AG04450 (cell line): ENCODE data around the gene LRRC49. TPM values are rescaled to one million over a fixed set of nuclear protein-coding genes. Genes with fewer than 3 reads are reported as not detected.

Experiments
- CTCF ChIA-PET: fragments of 300-600, 350-600 bp; formaldehyde crosslinking; extraction: SDS; loops from one replicate; lab custom pipeline; 2022; ENCODE audit warnings: antibody characterized with exemption, inconsistent platforms; lab: Charles Lee
- POLR2A ChIA-PET: fragments of 350-600 bp; formaldehyde crosslinking; extraction: SDS; loops from one replicate; lab custom pipeline; 2021; ENCODE audit warnings: antibody characterized with exemption, inconsistent platforms; lab: Yijun Ruan, JAX
- DNase-seq: peaks from one replicate; pipeline ENCODE4 v3.0.0-alpha.2; 2011; ENCODE audit warnings: low read depth, low spot score
- H3K27ac ChIP-seq: one replicate; pipeline ENCODE4 v1.5.1; 2012; ENCODE audit warnings: low read depth, low read length, control low read depth
- H3K27me3 ChIP-seq: one replicate; pipeline ENCODE4 v1.6.0; 2012; ENCODE audit warnings: low read length; ENCODE audit not compliant: control insufficient read depth, insufficient read depth
- H3K4me3 ChIP-seq: 2 replicates; pipeline ENCODE4 v1.5.1; 2011; ENCODE audit warnings: mild to moderate bottlenecking, low read depth, low read length, control low read depth
- H3K9me3 ChIP-seq: 2 replicates; pipeline ENCODE4 v1.5.1; 2012; ENCODE audit warnings: low read length; ENCODE audit not compliant: control insufficient read depth, insufficient read depth
- polyA minus RNA-seq: library from RNA; depleted of rRNA, polyadenylated mRNA; stranded (reverse); fragments of >200 nt; gene quantifications from 2 replicates; pipeline ENCODE4 v1.2.3, GENCODE V29; 2011; rRNA and poly(A)+ RNA removed
- polyA plus RNA-seq: library from polyadenylated mRNA; depleted of rRNA; stranded (reverse); fragments of >200 nt; gene quantifications from 2 replicates; pipeline ENCODE4 v1.2.3, GENCODE V29; 2011; rRNA removed
- TF ChIP-seq, protein P1 (sequence below): IDR thresholded peaks from 2 replicates; pipeline ENCODE4 v1.5.1; 2011; ENCODE audit warnings: low read depth, low read length, control low read depth, inconsistent platforms

LRRC49 gene, protein sequence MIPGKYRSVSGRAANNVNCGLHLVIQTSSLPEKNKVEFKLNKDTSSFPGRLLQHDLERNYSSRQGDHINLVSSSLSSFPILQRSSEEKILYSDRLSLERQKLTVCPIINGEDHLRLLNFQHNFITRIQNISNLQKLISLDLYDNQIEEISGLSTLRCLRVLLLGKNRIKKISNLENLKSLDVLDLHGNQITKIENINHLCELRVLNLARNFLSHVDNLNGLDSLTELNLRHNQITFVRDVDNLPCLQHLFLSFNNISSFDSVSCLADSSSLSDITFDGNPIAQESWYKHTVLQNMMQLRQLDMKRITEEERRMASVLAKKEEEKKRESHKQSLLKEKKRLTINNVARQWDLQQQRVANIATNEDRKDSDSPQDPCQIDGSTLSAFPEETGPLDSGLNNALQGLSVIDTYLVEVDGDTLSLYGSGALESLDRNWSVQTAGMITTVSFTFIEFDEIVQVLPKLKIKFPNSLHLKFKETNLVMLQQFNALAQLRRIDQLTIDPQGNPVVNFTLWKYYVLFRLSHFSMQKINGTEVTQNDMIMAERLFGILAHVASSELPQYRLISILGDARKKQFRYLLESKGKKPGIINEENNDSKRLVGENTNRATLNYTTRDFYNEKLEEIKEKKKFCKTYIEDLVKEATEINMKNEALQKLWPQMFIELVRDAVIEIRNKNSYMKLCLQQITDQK
- polyA plus RNA-seq = 22.9 and 25.0 TPM in 2 replicates
- 24.1 and 30.2 TPM in 2 replicates for polyA minus RNA-seq

DNA sequence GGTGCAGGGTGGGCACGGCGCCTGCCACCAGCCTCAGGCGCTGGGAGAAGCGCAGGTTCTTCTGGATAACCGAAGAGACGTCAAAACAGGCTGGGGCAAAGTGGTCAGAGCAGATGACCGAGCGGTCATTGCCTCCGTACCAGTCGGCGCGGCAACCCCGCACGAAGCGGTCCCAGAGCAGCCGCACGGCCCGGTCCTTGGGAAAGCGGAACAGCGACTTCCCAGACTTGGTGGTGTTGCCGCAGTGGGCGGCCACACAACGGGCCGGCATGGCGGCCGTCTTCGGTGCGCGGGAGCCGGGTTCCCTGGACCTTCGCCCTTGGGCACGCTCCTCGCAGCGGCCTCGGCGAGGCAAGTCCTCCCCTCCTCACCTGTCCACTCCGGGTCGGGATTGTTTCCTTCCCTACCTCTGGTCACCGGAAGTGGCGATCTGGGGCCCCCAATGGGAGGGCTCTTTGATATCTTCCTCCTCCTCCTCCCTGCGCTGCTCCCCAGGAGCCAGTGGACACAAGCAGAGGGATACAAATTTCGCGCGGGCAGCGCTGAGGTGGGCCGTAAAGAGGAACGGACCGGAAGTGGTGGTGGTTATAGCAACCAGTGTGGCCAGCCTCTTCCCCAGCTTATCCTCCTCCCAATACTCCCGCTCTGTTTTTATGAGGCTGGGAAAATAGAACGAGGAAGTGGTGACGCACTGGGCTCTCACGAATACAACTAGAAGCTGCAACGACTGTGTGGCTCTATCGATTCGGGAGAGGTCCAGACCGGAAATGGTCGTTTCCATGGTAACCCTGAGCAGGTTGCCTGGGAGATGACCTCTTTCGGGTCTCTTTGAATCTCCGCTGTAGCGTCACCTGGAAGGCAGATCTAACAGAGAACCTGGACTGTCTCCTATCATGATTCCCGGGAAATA, at the start of gene LRRC49, which contains the start of gene THAP10:
Gene LRRC49 (plus strand): TSS at position 825 of the 910 bp plus-strand sequence. CDS start 69 bp downstream, at position 894.
Gene THAP10 (minus strand): TSS at position 432 of the 910 bp plus-strand sequence. CDS start 161 bp downstream, at position 271.
- Histone ChIP-seq H3K4me3 (peak within 1 kb of the TSS; percentile 82), H3K27me3 (no peaks in the 10 kb centered on the region), H3K27ac (peak within 1 kb of the TSS; percentile 89), H3K9me3 (no peaks in the 10 kb centered on the region; the same call in 1 of the 2 replicates)
- TF ChIP-seq, protein P1, sequence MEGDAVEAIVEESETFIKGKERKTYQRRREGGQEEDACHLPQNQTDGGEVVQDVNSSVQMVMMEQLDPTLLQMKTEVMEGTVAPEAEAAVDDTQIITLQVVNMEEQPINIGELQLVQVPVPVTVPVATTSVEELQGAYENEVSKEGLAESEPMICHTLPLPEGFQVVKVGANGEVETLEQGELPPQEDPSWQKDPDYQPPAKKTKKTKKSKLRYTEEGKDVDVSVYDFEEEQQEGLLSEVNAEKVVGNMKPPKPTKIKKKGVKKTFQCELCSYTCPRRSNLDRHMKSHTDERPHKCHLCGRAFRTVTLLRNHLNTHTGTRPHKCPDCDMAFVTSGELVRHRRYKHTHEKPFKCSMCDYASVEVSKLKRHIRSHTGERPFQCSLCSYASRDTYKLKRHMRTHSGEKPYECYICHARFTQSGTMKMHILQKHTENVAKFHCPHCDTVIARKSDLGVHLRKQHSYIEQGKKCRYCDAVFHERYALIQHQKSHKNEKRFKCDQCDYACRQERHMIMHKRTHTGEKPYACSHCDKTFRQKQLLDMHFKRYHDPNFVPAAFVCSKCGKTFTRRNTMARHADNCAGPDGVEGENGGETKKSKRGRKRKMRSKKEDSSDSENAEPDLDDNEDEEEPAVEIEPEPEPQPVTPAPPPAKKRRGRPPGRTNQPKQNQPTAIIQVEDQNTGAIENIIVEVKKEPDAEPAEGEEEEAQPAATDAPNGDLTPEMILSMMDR = no peak
- ChIA-PET POLR2A (interaction anchor here (0.8 to 1.5 kb wide), 2 partner anchors 35 to 39 kb away, joined by 3 to 5 read pairs; partner anchors contain the start of gene LARP6), CTCF (interaction anchor here (0.6 to 2.2 kb wide), 9 partner anchors 11 to 909 kb away, joined by 3 to 10 read pairs (median 4); partner anchors contain the start of gene UACA)
- peak; percentile 89 for DNase-seq

DNA sequence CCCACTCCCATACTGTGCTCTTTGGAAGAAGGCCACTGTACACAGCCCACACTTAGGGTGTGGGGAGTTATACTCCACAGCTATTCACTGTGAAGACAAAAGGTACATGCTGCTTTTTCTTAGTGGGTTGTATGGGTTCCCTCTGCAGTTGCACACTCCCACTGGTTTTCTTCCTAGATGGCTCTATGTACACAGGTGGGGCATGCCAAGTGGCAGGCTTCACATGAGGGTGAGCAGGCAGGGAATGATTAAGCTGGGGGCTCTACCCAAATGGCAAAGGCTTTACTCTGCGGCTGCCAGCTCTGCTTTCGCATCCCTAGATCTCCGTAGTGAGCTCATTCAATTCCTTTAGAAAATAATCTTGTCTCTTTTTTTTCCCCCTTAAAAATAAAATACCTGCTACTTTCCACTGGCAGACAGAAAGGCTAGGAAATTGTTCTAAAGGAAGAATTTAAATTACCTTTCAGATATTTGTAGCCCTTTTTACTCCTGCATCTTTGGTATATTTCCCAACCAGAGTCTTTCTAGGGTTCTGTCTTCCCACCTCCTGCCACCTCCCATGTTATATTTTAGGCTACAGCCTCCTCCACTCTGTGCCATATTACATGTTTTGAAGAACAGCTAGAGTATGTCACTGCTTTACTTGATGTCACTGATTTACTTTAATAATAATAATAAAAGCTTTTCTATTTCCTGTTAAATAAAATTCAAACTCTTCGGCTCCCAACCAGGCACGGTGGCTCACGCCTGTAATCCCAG, 46.8 kb upstream of the LRRC49 start:
- no peak for DNase-seq
- no peak overlapping the region for H3K4me3 ChIP-seq
- TF ChIP-seq, protein P1 = no peak
- ChIA-PET CTCF (interaction anchor here (0.9 to 1.5 kb wide), 3 partner anchors 29 to 34 kb away, joined by 3 to 6 read pairs (median 4); no protein-coding TSS in a partner anchor), POLR2A (no interaction called here)
- H3K27ac ChIP-seq = no peak overlapping the region
- no peaks in the 10 kb centered on the region for H3K27me3 ChIP-seq
- H3K9me3 ChIP-seq = peaks cover 4% of the 10 kb centered on the region; the same call in 1 of the 2 replicates

DNA sequence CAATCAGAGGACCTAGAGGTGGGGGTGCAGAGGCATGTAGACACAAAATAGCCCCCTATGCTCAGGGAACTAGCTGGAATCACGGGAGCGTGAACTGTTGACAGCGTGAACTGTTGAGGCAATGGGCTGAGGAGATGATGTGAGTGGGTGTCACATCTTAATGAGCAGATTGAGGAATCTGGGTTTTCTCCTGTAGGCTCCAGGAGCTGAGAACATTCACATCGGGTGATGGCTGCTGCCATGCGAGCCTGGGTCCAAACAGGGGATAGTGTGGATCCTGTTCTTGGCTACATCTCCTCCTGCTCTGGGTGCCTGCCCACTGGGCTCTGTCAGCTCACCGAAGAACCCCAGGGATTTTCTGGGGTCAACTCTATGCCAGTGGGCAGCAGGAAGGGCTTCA, 40.7 kb upstream of the LRRC49 start:
- POLR2A ChIA-PET = interaction anchor here (1.0 to 1.4 kb wide), 4 partner anchors 11 to 27 kb away, joined by 3 to 7 read pairs (median 4); no protein-coding TSS in a partner anchor

More for the DNA sequence above, 40.7 kb upstream of the LRRC49 start:
- Histone ChIP-seq H3K9me3 (no peaks in the 10 kb centered on the region), H3K4me3 (peak overlapping the region; percentile 98), H3K27me3 (no peaks in the 10 kb centered on the region), H3K27ac (peak overlapping the region; percentile 94)
- no peak for DNase-seq
- TF ChIP-seq, protein P1 = no peak
- CTCF ChIA-PET = interaction anchor here (1.3 to 2.6 kb wide), 3 partner anchors 22 to 129 kb away, joined by 5 to 10 read pairs (median 9); no protein-coding TSS in a partner anchor
